ENCODE measurements around the gene RUFY3.

Gene RUFY3

DNA sequence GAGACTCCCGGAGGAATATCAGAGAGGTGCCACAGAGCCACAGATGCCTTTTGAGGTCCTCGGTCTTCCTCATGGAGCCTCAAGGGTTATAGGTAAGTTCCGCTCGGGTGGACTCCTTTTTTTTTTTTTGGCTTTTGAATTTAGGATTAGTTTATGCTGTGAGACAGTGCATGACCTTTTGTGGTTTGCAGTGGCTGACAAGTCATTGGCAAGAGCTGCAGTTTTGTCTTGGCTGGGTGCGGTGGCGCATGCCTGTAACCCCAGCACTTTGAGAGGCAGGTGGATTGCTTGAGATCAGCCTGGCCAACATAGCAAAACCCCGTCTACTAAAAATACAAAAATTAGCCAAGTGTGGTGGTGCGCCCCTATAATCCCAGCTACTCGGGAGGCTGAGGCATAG lies 122.4 kb downstream of the RUFY3 start:
- DNase-seq: no peak

DNA sequence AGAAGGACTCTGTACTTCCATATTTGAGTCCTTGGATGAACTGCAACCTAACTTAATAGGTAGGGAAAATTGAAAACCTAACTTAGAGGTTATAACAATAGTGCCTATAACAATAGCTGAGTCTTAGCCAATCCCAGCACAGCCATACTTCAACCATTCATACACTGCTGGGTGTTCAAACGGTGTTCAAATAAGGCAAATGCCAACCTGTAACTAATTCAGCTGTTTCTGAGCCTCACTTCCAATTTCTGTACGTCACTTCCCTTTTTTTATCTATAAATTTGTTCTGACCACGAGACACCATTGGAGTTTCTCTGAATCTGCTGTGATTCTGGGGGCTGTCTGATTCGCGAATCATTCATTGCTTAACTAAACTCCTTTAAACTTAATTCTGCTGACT lies 127.5 kb downstream of the RUFY3 start:
- DNase-seq: no peak

DNA sequence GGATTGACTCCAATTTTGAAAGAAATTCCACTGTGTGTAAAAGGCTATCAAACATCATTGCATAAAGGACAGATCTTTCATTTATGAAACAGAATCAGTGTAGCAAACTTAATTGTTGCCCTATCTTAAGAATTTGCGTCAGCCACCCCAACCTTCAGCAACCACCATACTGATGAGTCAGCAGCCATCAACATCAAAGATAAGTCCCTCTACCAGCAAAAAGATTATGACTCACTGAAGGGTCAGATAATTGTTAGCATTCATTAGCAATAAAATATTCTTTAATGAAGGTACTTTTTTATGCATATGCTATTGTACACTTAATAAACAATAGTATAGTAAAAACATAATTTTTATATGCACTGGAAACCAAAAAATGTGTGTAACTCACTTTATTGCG lies 133.7 kb downstream of the RUFY3 start:
- DNase-seq: no peak

Measured in NCI-H524 treated with DMSO at 0.1 percent for 48 hours (cell line).